HEK293 (cell line): ENCODE results near the gene ABCA5.

Experiments used
- CTCF ChIA-PET: fragments of 350-600 bp; formaldehyde crosslinking; extraction: SDS; loops from one replicate; lab custom pipeline; 2021; ENCODE audit warnings: antibody characterized with exemption; lab: Yijun Ruan, JAX
- POLR2A ChIA-PET: fragments of 300-600 bp; formaldehyde crosslinking; extraction: SDS; loops from one replicate; lab custom pipeline; 2020; ENCODE audit warnings: antibody characterized with exemption, inconsistent platforms; lab: Yijun Ruan, JAX
- H3K27ac ChIP-seq: fragments of 200-500 bp; sonication (Bioruptor generic); 2 replicates; pipeline ENCODE4 v1.5.1; 2014; ENCODE audit warnings: low read depth, low read length, control low read depth, inconsistent platforms; ENCODE audit errors: extremely low read depth
- H3K36me3 ChIP-seq, 2 experiments: fragments of 200-500 bp in 1 of 2; sonication (Bioruptor generic) in 1 of 2; 1 replicate in 1 of 2; 2 replicates in 1 of 2; pipeline ENCODE4 v1.5.1; 2014 to 2017; ENCODE audit warnings: inconsistent platforms in 2 of 2, low read length in 2 of 2; ENCODE audit not compliant: control insufficient read depth in 2 of 2, insufficient read depth in 1 of 2
- H3K4me1 ChIP-seq: fragments of 200-500 bp; sonication (Bioruptor generic); 2 replicates; pipeline ENCODE4 v1.5.1; 2014; ENCODE audit warnings: mild to moderate bottlenecking, low read length, inconsistent platforms; ENCODE audit not compliant: control insufficient read depth, insufficient read depth
- H3K4me3 ChIP-seq: 2 replicates; pipeline ENCODE4 v1.5.1; 2011; ENCODE audit warnings: low read depth, mild to moderate bottlenecking, control low read depth, low read length, moderate library complexity
- H3K9me3 ChIP-seq: fragments of 200-500 bp; sonication (Bioruptor generic); 2 replicates; pipeline ENCODE4 v1.5.1; 2014; ENCODE audit warnings: low read depth, low read length, inconsistent platforms; ENCODE audit not compliant: control insufficient read depth, insufficient read depth
- HOXC10 ChIP-seq: sonication (generic); formaldehyde crosslinking; IDR thresholded peaks from 2 replicates; pipeline ENCODE4 v1.8.1; 2023; ENCODE audit warnings: mild to moderate bottlenecking, missing genetic modification reagents
- OVOL3 ChIP-seq: fragments of 450-650 bp; formaldehyde crosslinking; IDR thresholded peaks from 2 replicates; pipeline ENCODE4 v1.5.1; 2016; ENCODE audit warnings: missing biosample characterization, missing genetic modification characterization
- WT1 ChIP-seq: fragments of 450-650 bp; formaldehyde crosslinking; IDR thresholded peaks from 2 replicates; pipeline ENCODE4 v1.5.1; 2016; ENCODE audit warnings: missing biosample characterization, missing genetic modification characterization
- ZBTB8A ChIP-seq: fragments of 450-650 bp; formaldehyde crosslinking; IDR thresholded peaks from 2 replicates; pipeline ENCODE4 v1.5.1; 2016; ENCODE audit warnings: missing biosample characterization, missing genetic modification characterization
- ZFP41 ChIP-seq: fragments of 450-650 bp; formaldehyde crosslinking; IDR thresholded peaks from 2 replicates; pipeline ENCODE4 v1.5.1; 2016; ENCODE audit warnings: missing biosample characterization, missing genetic modification characterization, borderline replicate concordance
- ZNF16 ChIP-seq: fragments of 450-650 bp; formaldehyde crosslinking; IDR thresholded peaks from 2 replicates; pipeline ENCODE4 v1.5.1; 2016; ENCODE audit warnings: low read depth, missing biosample characterization, missing genetic modification characterization
- ZNF211 ChIP-seq: fragments of 450-650 bp; formaldehyde crosslinking; IDR thresholded peaks from 2 replicates; pipeline ENCODE4 v1.5.1; 2016; ENCODE audit warnings: low read depth, missing biosample characterization, missing genetic modification characterization
- ZNF433 ChIP-seq: fragments of 450-650 bp; formaldehyde crosslinking; IDR thresholded peaks from 2 replicates; pipeline ENCODE4 v1.5.1; 2016; ENCODE audit warnings: missing biosample characterization, missing genetic modification characterization, low read depth
- ZNF549 ChIP-seq: fragments of 450-650 bp; IDR thresholded peaks from 2 replicates; pipeline ENCODE4 v1.5.1; 2018; ENCODE audit warnings: missing biosample characterization, missing genetic modification characterization, mild to moderate bottlenecking, inconsistent platforms, moderate library complexity
- ZNF585B ChIP-seq: fragments of 450-650 bp; formaldehyde crosslinking; IDR thresholded peaks from 2 replicates; pipeline ENCODE4 v1.5.1; 2016; ENCODE audit warnings: missing biosample characterization, missing genetic modification characterization
- ZNF626 ChIP-seq: fragments of 450-650 bp; sonication (Bioruptor Pico); formaldehyde crosslinking; IDR thresholded peaks from 2 replicates; pipeline ENCODE4 v1.5.1; 2018; ENCODE audit warnings: missing biosample characterization, missing genetic modification characterization, inconsistent platforms
- ZNF664 ChIP-seq: fragments of 450-650 bp; formaldehyde crosslinking; IDR thresholded peaks from 2 replicates; pipeline ENCODE4 v1.5.1; 2016; ENCODE audit warnings: missing biosample characterization, missing genetic modification characterization
- ZNF843 ChIP-seq: fragments of 450-650 bp; formaldehyde crosslinking; IDR thresholded peaks from 2 replicates; pipeline ENCODE4 v1.5.1; 2016; ENCODE audit warnings: missing biosample characterization, missing genetic modification characterization
- TF ChIP-seq, protein P1 (sequence below): fragments of 450-650 bp; formaldehyde crosslinking; IDR thresholded peaks from 2 replicates; pipeline ENCODE4 v1.5.1; 2016; ENCODE audit warnings: missing biosample characterization, missing genetic modification characterization
- TF ChIP-seq, protein P2 (sequence below): fragments of 450-650 bp; formaldehyde crosslinking; IDR thresholded peaks from 2 replicates; pipeline ENCODE4 v1.5.1; 2017; ENCODE audit warnings: missing biosample characterization, missing genetic modification characterization
- TF ChIP-seq, protein P3 (sequence below): fragments of 450-650 bp; formaldehyde crosslinking; IDR thresholded peaks from 2 replicates; pipeline ENCODE4 v1.5.1; 2016; ENCODE audit warnings: missing biosample characterization, missing genetic modification characterization
- TF ChIP-seq, protein P4 (sequence below): fragments of 450-650 bp; formaldehyde crosslinking; IDR thresholded peaks from 2 replicates; pipeline ENCODE4 v1.5.1; 2016; ENCODE audit warnings: missing biosample characterization, missing genetic modification characterization
- TF ChIP-seq, protein P5 (sequence below): fragments of 450-650 bp; IDR thresholded peaks from 2 replicates; pipeline ENCODE4 v1.5.1; 2018; ENCODE audit warnings: missing biosample characterization, mild to moderate bottlenecking, missing genetic modification characterization
- TF ChIP-seq, protein P6 (sequence below): fragments of 450-650 bp; formaldehyde crosslinking; IDR thresholded peaks from 2 replicates; pipeline ENCODE4 v1.5.1; 2016; ENCODE audit warnings: missing biosample characterization, missing genetic modification characterization
- TF ChIP-seq, protein P7 (sequence below): fragments of 450-650 bp; formaldehyde crosslinking; IDR thresholded peaks from 2 replicates; pipeline ENCODE4 v1.5.1; 2016; ENCODE audit warnings: missing biosample characterization, missing genetic modification characterization
- TF ChIP-seq, protein P8 (sequence below): fragments of 450-650 bp; formaldehyde crosslinking; IDR thresholded peaks from 2 replicates; pipeline ENCODE4 v1.5.1; 2016; ENCODE audit warnings: missing biosample characterization, missing genetic modification characterization

ABCA5 gene

DNA sequence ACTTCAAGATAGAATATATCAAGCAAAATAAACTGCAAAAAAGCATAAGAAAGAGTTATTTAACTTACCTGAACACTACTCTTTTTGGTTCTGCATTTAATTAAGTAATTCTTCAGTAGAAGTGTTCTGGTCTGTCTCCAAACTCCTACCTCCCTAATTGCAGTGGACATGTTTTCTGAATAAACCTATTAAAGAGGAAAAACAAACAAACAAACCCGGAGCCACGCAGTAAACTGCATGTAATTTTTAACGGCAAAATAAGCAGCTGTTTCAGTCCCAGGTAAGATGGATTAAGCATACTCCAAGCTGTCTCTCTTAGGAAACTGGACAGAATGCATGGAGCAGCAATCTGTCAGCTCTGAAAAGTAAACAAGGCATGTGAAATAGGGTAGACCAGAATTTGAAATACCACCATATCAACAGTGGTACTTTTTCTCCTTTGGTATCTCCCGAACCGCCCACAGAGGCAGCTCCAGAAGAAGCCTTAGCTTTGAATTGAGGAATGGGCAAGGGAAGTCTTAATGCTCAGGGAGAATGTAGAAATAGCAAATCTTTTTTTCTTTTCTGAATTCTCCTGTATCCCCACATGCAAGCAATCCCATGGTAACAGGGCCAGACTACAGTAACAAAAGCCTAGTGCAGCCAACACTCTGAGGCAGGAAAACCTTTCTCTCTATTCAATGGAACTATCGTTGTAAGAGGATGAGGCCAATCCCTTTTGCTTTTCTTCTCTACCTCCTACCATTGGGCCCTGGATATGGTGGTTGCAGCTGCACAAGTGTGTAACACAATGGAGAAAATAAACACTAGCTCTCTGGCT lies 12.5 kb downstream of the ABCA5 start:
- CTCF ChIA-PET, result interaction anchor here (0.6 to 1.4 kb wide), 2 partner anchors 12 to 70 kb away, joined by 3 to 4 read pairs; no protein-coding TSS in a partner anchor
- no peak overlapping the region for H3K4me3 ChIP-seq
- no peaks in the 10 kb centered on the region for H3K9me3 ChIP-seq
- peaks cover 2 to 8% of the 10 kb centered on the region in 2 experiments for H3K36me3 ChIP-seq
- peaks cover 12% of the 10 kb centered on the region for H3K4me1 ChIP-seq
- POLR2A ChIA-PET, result interaction anchor here (1.6 kb wide), 1 partner anchor 12 kb away, joined by 7 read pairs; the partner anchor contains the start of gene ABCA5
- H3K27ac ChIP-seq, result no peak overlapping the region
- no peak for TF ChIP-seq ZNF211 (tag by site-specific recombination)
- TF ChIP-seq, protein P1, sequence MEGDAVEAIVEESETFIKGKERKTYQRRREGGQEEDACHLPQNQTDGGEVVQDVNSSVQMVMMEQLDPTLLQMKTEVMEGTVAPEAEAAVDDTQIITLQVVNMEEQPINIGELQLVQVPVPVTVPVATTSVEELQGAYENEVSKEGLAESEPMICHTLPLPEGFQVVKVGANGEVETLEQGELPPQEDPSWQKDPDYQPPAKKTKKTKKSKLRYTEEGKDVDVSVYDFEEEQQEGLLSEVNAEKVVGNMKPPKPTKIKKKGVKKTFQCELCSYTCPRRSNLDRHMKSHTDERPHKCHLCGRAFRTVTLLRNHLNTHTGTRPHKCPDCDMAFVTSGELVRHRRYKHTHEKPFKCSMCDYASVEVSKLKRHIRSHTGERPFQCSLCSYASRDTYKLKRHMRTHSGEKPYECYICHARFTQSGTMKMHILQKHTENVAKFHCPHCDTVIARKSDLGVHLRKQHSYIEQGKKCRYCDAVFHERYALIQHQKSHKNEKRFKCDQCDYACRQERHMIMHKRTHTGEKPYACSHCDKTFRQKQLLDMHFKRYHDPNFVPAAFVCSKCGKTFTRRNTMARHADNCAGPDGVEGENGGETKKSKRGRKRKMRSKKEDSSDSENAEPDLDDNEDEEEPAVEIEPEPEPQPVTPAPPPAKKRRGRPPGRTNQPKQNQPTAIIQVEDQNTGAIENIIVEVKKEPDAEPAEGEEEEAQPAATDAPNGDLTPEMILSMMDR (tag by site-specific recombination), result no peak
- no peak for TF ChIP-seq OVOL3 (tag by site-specific recombination)
- TF ChIP-seq, protein P2, sequence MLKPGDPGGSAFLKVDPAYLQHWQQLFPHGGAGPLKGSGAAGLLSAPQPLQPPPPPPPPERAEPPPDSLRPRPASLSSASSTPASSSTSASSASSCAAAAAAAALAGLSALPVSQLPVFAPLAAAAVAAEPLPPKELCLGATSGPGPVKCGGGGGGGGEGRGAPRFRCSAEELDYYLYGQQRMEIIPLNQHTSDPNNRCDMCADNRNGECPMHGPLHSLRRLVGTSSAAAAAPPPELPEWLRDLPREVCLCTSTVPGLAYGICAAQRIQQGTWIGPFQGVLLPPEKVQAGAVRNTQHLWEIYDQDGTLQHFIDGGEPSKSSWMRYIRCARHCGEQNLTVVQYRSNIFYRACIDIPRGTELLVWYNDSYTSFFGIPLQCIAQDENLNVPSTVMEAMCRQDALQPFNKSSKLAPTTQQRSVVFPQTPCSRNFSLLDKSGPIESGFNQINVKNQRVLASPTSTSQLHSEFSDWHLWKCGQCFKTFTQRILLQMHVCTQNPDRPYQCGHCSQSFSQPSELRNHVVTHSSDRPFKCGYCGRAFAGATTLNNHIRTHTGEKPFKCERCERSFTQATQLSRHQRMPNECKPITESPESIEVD (tag by site-specific recombination), result peak; percentile 48
- no peak for TF ChIP-seq ZNF843 (tag by site-specific recombination)
- TF ChIP-seq WT1 (tag by site-specific recombination), result peak; percentile 34; the same call in 1 of the 2 replicates
- no peak for TF ChIP-seq ZNF626 (tag by site-specific recombination)
- no peak for TF ChIP-seq ZNF433 (tag by site-specific recombination)
- TF ChIP-seq HOXC10 (CRISPR knock-in tag), result no peak
- TF ChIP-seq, protein P3, sequence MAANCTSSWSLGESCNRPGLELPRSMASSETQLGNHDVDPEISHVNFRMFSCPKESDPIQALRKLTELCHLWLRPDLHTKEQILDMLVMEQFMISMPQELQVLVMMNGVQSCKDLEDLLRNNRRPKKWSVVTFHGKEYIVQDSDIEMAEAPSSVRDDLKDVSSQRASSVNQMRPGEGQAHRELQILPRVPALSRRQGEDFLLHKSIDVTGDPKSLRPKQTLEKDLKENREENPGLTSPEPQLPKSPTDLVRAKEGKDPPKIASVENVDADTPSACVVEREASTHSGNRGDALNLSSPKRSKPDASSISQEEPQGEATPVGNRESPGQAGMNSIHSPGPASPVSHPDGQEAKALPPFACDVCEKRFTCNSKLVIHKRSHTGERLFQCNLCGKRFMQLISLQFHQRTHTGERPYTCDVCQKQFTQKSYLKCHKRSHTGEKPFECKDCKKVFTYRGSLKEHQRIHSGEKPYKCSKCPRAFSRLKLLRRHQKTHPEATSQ (tag by site-specific recombination), result no peak
- TF ChIP-seq, protein P4, sequence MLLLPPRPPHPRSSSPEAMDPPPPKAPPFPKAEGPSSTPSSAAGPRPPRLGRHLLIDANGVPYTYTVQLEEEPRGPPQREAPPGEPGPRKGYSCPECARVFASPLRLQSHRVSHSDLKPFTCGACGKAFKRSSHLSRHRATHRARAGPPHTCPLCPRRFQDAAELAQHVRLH (tag by site-specific recombination), result 0 out of 2 replicates have a peak, but pooled peaks have one; percentile 22
- no peak for TF ChIP-seq ZNF585B (tag by site-specific recombination)
- no peak for TF ChIP-seq ZNF664 (tag by site-specific recombination)
- TF ChIP-seq, protein P5, sequence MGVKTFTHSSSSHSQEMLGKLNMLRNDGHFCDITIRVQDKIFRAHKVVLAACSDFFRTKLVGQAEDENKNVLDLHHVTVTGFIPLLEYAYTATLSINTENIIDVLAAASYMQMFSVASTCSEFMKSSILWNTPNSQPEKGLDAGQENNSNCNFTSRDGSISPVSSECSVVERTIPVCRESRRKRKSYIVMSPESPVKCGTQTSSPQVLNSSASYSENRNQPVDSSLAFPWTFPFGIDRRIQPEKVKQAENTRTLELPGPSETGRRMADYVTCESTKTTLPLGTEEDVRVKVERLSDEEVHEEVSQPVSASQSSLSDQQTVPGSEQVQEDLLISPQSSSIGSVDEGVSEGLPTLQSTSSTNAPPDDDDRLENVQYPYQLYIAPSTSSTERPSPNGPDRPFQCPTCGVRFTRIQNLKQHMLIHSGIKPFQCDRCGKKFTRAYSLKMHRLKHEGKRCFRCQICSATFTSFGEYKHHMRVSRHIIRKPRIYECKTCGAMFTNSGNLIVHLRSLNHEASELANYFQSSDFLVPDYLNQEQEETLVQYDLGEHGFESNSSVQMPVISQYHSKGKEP, result no peak
- TF ChIP-seq ZNF16 (tag by site-specific recombination), result no peak
- TF ChIP-seq, protein P6, sequence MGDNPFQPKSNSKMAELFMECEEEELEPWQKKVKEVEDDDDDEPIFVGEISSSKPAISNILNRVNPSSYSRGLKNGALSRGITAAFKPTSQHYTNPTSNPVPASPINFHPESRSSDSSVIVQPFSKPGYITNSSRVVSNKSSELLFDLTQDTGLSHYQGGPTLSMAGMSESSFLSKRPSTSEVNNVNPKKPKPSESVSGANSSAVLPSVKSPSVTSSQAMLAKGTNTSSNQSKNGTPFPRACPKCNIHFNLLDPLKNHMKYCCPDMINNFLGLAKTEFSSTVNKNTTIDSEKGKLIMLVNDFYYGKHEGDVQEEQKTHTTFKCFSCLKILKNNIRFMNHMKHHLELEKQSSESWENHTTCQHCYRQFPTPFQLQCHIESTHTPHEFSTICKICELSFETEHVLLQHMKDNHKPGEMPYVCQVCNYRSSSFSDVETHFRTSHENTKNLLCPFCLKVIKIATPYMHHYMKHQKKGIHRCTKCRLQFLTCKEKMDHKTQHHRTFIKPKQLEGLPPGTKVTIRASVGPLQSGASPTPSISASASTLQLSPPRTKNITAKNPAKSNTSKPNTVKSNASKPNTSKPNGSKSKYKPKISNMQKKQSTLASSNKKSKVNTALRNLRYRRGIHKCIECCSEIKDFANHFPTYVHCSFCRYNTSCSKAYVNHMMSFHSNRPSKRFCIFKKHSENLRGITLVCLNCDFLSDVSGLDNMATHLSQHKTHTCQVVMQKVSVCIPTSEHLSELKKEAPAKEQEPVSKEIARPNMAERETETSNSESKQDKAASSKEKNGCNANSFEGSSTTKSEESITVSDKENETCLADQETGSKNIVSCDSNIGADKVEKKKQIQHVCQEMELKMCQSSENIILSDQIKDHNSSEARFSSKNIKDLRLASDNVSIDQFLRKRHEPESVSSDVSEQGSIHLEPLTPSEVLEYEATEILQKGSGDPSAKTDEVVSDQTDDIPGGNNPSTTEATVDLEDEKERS, result no peak
- no peak for TF ChIP-seq ZFP41 (tag by site-specific recombination)
- TF ChIP-seq, protein P7, sequence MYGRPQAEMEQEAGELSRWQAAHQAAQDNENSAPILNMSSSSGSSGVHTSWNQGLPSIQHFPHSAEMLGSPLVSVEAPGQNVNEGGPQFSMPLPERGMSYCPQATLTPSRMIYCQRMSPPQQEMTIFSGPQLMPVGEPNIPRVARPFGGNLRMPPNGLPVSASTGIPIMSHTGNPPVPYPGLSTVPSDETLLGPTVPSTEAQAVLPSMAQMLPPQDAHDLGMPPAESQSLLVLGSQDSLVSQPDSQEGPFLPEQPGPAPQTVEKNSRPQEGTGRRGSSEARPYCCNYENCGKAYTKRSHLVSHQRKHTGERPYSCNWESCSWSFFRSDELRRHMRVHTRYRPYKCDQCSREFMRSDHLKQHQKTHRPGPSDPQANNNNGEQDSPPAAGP (tag by site-specific recombination), result no peak
- TF ChIP-seq, protein P8, sequence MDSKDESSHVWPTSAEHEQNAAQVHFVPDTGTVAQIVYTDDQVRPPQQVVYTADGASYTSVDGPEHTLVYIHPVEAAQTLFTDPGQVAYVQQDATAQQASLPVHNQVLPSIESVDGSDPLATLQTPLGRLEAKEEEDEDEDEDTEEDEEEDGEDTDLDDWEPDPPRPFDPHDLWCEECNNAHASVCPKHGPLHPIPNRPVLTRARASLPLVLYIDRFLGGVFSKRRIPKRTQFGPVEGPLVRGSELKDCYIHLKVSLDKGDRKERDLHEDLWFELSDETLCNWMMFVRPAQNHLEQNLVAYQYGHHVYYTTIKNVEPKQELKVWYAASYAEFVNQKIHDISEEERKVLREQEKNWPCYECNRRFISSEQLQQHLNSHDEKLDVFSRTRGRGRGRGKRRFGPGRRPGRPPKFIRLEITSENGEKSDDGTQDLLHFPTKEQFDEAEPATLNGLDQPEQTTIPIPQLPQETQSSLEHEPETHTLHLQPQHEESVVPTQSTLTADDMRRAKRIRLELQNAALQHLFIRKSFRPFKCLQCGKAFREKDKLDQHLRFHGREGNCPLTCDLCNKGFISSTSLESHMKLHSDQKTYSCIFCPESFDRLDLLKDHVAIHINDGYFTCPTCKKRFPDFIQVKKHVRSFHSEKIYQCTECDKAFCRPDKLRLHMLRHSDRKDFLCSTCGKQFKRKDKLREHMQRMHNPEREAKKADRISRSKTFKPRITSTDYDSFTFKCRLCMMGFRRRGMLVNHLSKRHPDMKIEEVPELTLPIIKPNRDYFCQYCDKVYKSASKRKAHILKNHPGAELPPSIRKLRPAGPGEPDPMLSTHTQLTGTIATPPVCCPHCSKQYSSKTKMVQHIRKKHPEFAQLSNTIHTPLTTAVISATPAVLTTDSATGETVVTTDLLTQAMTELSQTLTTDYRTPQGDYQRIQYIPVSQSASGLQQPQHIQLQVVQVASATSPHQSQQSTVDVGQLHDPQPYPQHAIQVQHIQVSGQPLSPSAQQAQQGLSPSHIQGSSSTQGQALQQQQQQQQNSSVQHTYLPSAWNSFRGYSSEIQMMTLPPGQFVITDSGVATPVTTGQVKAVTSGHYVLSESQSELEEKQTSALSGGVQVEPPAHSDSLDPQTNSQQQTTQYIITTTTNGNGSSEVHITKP (tag by site-specific recombination), result peak; percentile 91
- no peak for TF ChIP-seq ZNF549 (tag by site-specific recombination)
- TF ChIP-seq ZBTB8A (tag by site-specific recombination), result no peak
